Progenitor cell of endocrine pancreas (in vitro differentiated cells): ENCODE measurements around the gene SEMA3F. TPM values are rescaled to one million over a fixed set of nuclear protein-coding genes. Genes with fewer than 3 reads are reported as not detected.
A peak's percentile ranks its signal among the peaks of the same experiment; 100 is the strongest.

ENCODE experiments used
- DNase-seq: peaks from one replicate; pipeline ENCODE4 v3.0.0; 2021; ENCODE audit warnings: low spot score; ENCODE audit not compliant: unreplicated experiment
- H3K27ac Mint-ChIP-seq: 2 replicates; pipeline ENCODE4 v1.8.0; 2021; ENCODE audit warnings: mild to moderate bottlenecking, moderate library complexity, mixed read lengths
- H3K27me3 Mint-ChIP-seq: 2 replicates; pipeline ENCODE4 v1.8.0; 2021; ENCODE audit warnings: mixed read lengths
- H3K36me3 Mint-ChIP-seq: 2 replicates; pipeline ENCODE4 v1.8.0; 2022; ENCODE audit warnings: mixed read lengths; ENCODE audit not compliant: insufficient read depth
- H3K4me1 Mint-ChIP-seq: 2 replicates; pipeline ENCODE4 v1.8.0; 2021; ENCODE audit warnings: low read depth, mixed read lengths
- H3K4me3 Mint-ChIP-seq: 2 replicates; pipeline ENCODE4 v1.8.0; 2021; ENCODE audit warnings: low read depth, mild to moderate bottlenecking, moderate library complexity, mixed read lengths
- H3K9me3 Mint-ChIP-seq: 2 replicates; pipeline ENCODE4 v1.8.0; 2021; ENCODE audit warnings: low read depth, mixed read lengths
- CTCF ChIP-seq: fragments of 200-600 bp; sonication (generic); IDR thresholded peaks from one replicate; pipeline ENCODE4 v1.5.0; 2021; ENCODE audit warnings: antibody characterized with exemption, mild to moderate bottlenecking; ENCODE audit not compliant: unreplicated experiment
- total RNA-seq: library from RNA; stranded (reverse); gene quantifications from 2 replicates; pipeline ENCODE4 v1.2.1, GENCODE V29; 2021

SEMA3F gene
- total RNA-seq, 1 donor from 2014 or later: 23.6 TPM

- peak; percentile 47 for DNase-seq
- peak; percentile 70 for TF ChIP-seq CTCF
- peaks cover 20% of the 10 kb centered on the region for H3K27me3 Mint-ChIP-seq
- no peak overlapping the region for H3K4me3 Mint-ChIP-seq
- H3K9me3 Mint-ChIP-seq: no peaks in the 10 kb centered on the region
- peaks cover 3% of the 10 kb centered on the region for H3K4me1 Mint-ChIP-seq
- H3K27ac Mint-ChIP-seq: no peak overlapping the region
- no peaks in the 10 kb centered on the region for H3K36me3 Mint-ChIP-seq
Observed at GRCh38 chr3:50194128-50194902, 39.2 kb downstream of the SEMA3F start.

DNA sequence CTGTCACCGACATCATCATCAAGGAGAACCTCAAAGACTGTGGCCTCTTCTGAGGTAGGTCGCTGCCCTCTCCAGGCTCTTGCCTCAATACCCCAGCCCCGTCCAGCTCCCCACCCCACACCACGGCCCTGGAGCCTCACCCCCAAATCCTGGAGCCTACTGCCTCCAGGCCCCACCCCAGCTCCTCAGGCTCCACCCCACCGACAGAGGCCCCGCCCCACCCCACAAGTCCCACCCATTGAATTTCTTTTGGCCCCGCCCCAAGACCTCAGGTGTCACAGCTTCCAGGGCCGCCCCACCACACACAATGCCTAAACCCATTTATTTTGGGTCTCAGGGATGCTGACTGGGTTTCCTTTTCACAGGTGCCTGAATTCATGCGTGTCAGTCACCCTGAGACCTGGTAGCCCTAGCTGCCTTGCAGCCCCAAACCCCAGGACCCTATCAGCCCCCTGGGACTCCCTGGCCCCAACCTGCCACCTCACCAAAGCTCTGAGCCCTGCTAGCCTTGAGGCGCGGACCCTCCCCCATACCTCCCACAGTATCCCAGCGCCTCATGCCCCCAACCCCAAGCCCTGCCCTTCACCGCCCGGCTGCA, 39.9 kb downstream of the SEMA3F start:
- no peak for TF ChIP-seq CTCF
- Mint-ChIP-seq H3K9me3 (no peaks in the 10 kb centered on the region), H3K36me3 (no peaks in the 10 kb centered on the region), H3K27me3 (peaks cover 20% of the 10 kb centered on the region), H3K4me3 (no peak overlapping the region), H3K4me1 (peaks cover 3% of the 10 kb centered on the region), H3K27ac (no peak overlapping the region)
- DNase-seq: no peak

- Mint-ChIP-seq H3K9me3 (no peaks in the 10 kb centered on the region), H3K4me3 (no peak overlapping the region), H3K4me1 (peaks cover 3% of the 10 kb centered on the region), H3K27ac (no peak overlapping the region), H3K27me3 (peaks cover 20% of the 10 kb centered on the region), H3K36me3 (no peaks in the 10 kb centered on the region)
- DNase-seq: no peak
- TF ChIP-seq CTCF: no peak
Observed at GRCh38 chr3:50195501-50196252, 40.6 kb downstream of the SEMA3F start.

DNA sequence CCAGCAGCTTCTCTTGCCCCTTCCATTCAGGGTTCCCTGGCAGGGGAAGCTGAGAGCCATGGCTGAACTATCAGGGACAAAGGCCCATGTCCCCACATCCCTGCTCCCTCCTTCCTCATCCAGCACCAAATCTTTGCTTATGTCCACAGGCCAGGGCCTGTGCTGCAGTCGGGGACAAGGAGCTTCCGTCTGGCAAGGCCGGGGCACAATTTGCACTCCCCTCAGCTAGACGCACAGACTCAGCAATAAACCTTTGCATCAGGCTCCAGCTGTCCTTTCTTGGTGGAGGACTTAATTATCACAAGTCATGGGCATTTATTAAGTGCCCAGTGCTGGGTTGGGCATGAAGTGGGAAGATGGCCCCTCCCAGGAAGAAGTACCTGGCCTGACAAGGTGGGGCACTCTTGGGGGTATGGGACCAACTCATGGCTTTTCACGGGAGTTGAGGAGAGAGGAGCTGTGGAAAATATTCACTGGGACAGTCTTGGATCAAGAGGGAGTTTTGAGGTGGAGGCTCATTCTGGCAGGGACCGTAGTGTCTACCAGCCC, 41.2 kb downstream of the SEMA3F start:
- Mint-ChIP-seq H3K4me3 (no peak overlapping the region), H3K9me3 (no peaks in the 10 kb centered on the region), H3K36me3 (no peaks in the 10 kb centered on the region), H3K27ac (peak overlapping the region; percentile 89), H3K4me1 (peaks cover 5% of the 10 kb centered on the region), H3K27me3 (peaks cover 21% of the 10 kb centered on the region)
- DNase-seq: no peak
- TF ChIP-seq CTCF: no peak

- peaks cover 18% of the 10 kb centered on the region for H3K27me3 Mint-ChIP-seq
- H3K4me3 Mint-ChIP-seq: no peak overlapping the region
- no peak for TF ChIP-seq CTCF
- H3K36me3 Mint-ChIP-seq: no peaks in the 10 kb centered on the region
- DNase-seq: no peak
- no peaks in the 10 kb centered on the region for H3K9me3 Mint-ChIP-seq
- peaks cover 30% of the 10 kb centered on the region for H3K4me1 Mint-ChIP-seq
- peak overlapping the region; percentile 28 for H3K27ac Mint-ChIP-seq
Observed at GRCh38 chr3:50201573-50202315, 46.6 kb downstream of the SEMA3F start.
